Measurements from ENCODE around the gene CLCA2. TPM values are rescaled to one million over a fixed set of nuclear protein-coding genes. Genes with fewer than 3 reads are reported as not detected.

The CLCA2 gene
- total and polyA plus RNA-seq, 5 experiments from 2014 or later: not detected

Other genes starting within 250 kb of the CLCA2 start
- gene ODF2L, start 27.8 kb upstream of the CLCA2 start, total RNA-seq: 10 to 100 TPM; 44.7 to 47.8 TPM
- 10 to 100 TPM; 21.4 to 32.1 (median 25.4) TPM for gene ODF2L, start 27.8 kb upstream of the CLCA2 start, polyA plus RNA-seq
- not detected for gene CLCA1, start 44.8 kb downstream of the CLCA2 start, total RNA-seq
- not detected for gene CLCA1, start 44.8 kb downstream of the CLCA2 start, polyA plus RNA-seq
- under 1 TPM in 1 of 2 experiments, not detected in 1; 0.11 TPM for gene CLCA4, start 122.9 kb downstream of the CLCA2 start, total RNA-seq
- not detected for gene CLCA4, start 122.9 kb downstream of the CLCA2 start, polyA plus RNA-seq